NOMO-1 (cell line): ENCODE data around the gene NXPH4.

Experiments
- DNase-seq, 2 experiments: peaks; one replicate each; lab custom pipeline; 2025; ENCODE audit not compliant: unreplicated experiment in 2 of 2; lab: John Stamatoyannopoulos, UW

Gene NXPH4

GRCh38 chr12:57268264-57268663 is 51.7 kb downstream of the NXPH4 start:
- DNase-seq = no peak

GRCh38 chr12:57270966-57271470 is 54.4 kb downstream of the NXPH4 start:
- DNase-seq = no peak

GRCh38 chr12:57272337-57273151 is 56.0 kb downstream of the NXPH4 start:
- DNase-seq = no peak

GRCh38 chr12:57273516-57273915 is 56.9 kb downstream of the NXPH4 start:
- no peak for DNase-seq
